HL-60 (cell line): ENCODE results near the gene LPAR5.

ENCODE experiments used
- CTCF ChIP-seq: IDR thresholded peaks from one replicate; pipeline ENCODE4 v1.5.1; 2011; ENCODE audit warnings: low read length, control low read depth, inconsistent platforms; ENCODE audit not compliant: insufficient read depth
- GABPA ChIP-seq: IDR thresholded peaks from 2 replicates; pipeline ENCODE4 v1.6.1; 2012; ENCODE audit warnings: low read depth
- POLR2AphosphoS5 ChIP-seq: IDR thresholded peaks from 2 replicates; pipeline ENCODE4 v1.6.1; 2012; ENCODE audit warnings: low read depth
- SPI1 ChIP-seq: IDR thresholded peaks from 2 replicates; pipeline ENCODE4 v1.6.1; 2012; ENCODE audit warnings: low read depth, mild to moderate bottlenecking, borderline replicate concordance

GRCh38 chr12:6641131-6641530 lies 5.4 kb upstream of the LPAR5 start:
- no peak for TF ChIP-seq POLR2AphosphoS5
- TF ChIP-seq CTCF = no peak
- no peak for TF ChIP-seq SPI1
- TF ChIP-seq GABPA = no peak
